Left renal cortex interstitium (tissue), 4 donors: ENCODE measurements around the gene PADI1. TPM values are rescaled to one million over a fixed set of nuclear protein-coding genes. Genes with fewer than 3 reads are reported as not detected.
"Not testable (repeated sequence)": the region's sequence is repeated elsewhere in the genome, so short reads cannot be mapped to it uniquely, and the experiment has no call there.

Experiments used
- DNase-seq, 4 donors: peaks; one replicate each; pipeline ENCODE4 v3.0.0-alpha.2; 2013; ENCODE audit warnings: low read depth in 4 of 4, low spot score in 2 of 4, missing footprints in 1 of 4
- polyA plus RNA-seq, 4 donors: library from polyadenylated mRNA; unstranded; fragments of 120-200 nt; gene quantifications; one replicate each; pipeline ENCODE4 v1.2.1, GENCODE V29; 2013; ENCODE audit not compliant: insufficient read length in 4 of 4

PADI1 gene
- polyA plus RNA-seq, 4 donors: 0.03 to 0.06 (median 0.05) TPM; not detected in 1

DNA sequence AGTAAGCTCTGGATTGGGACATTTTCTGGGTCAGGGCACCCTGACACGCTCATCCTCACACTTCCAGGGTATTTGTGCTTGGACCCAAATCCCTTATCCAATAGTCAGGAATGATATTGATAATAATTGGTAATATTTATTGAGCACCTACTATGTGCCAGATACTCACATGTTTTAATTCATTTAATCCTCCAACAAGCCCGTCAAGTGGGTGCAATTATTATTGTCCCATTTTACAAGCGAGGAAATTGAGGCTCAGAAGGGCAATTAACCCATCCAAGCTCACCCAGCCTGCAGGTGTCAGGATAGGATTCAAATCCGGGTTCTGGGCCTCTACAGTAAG, 32.6 kb downstream of the PADI1 start:
- no peak for DNase-seq

DNA sequence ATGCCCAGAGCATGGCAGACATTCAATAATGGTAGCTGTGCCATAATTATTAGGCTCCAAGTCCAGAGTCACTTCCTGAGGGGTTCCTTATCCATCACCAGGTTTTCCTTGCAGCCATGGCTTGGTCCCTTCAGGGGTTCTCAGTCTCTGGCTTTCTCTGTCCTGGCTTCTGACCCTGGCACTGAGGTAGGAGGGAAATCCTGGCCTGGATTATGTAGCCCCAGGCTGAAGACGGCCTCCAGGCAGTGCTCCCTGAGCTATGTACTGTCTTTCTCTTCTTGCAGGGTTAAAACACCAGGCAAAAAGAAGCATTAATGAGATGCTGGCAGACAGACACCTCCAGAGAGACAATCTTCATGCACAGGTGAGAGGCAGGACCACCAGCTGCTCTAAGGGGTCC, 34.5 kb downstream of the PADI1 start:
- peak; percentile 55 to 86 (median 64) for DNase-seq

DNA sequence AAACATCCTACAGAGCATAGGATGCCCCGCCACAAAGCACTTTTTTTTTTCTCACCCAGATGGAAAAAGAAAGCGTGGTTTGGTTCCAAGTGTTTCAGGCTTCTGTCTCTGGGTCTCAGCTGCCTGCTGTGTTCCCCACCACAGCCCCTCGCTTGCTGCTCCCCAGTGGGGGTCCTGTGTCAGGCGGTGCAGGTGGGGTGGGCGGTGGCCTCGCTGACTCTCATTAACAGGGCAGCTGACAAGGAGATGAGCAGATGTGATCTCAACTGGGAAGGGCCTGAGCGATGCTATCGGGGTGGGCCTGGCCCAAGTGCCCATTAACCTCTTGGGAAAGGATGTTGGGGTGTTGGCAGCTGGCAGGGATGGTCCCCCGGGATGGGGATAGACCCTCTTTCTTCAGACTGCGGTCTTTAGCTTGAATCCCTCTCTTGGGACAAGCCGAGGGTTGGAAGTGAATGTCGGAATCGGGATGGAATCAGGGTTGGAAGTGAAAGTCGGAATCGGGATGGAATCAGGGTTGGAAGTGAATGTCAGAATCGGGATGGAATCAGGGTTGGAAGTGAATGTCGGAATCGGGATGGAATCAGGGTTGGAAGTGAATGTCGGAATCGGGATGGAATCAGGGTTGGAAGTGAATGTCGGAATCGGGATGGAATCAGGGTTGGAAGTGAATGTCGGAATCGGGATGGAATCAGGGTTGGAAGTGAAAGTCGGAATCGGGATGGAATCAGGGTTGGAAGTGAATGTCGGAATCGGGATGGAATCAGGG, 36.3 kb downstream of the PADI1 start:
- not testable (repeated sequence) for DNase-seq

DNA sequence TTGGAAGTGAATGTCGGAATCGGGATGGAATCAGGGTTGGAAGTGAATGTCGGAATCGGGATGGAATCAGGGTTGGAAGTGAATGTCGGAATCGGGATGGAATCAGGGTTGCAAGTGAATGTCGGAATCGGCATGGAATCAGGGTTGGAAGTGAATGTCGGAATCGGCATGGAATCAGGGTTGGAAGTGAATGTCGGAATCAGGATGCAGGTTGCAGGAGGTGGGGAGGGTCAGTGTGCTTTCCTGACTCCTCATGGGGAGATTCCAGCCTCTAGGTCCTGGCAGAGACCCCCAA, 36.8 kb downstream of the PADI1 start:
- not testable (repeated sequence) for DNase-seq

DNA sequence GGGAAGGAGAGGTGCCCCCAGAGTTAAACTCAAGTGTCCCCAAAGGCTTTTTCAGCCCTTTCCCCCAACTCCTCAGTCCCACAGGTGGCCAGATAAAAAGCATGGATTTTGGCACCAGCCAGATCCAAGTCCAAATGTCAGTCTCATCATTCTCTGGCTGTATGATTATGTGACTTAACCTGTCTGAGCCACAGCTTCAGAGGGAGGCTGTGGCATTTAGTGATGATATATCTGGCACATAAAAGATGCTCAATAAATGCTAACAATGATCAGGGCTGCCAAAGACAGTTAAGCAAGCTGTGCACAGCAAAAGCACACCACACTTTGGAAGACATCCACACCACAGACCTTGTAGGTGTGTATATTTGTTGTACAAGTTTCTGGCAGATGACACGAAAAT, 38.3 kb downstream of the PADI1 start:
- DNase-seq: no peak

DNA sequence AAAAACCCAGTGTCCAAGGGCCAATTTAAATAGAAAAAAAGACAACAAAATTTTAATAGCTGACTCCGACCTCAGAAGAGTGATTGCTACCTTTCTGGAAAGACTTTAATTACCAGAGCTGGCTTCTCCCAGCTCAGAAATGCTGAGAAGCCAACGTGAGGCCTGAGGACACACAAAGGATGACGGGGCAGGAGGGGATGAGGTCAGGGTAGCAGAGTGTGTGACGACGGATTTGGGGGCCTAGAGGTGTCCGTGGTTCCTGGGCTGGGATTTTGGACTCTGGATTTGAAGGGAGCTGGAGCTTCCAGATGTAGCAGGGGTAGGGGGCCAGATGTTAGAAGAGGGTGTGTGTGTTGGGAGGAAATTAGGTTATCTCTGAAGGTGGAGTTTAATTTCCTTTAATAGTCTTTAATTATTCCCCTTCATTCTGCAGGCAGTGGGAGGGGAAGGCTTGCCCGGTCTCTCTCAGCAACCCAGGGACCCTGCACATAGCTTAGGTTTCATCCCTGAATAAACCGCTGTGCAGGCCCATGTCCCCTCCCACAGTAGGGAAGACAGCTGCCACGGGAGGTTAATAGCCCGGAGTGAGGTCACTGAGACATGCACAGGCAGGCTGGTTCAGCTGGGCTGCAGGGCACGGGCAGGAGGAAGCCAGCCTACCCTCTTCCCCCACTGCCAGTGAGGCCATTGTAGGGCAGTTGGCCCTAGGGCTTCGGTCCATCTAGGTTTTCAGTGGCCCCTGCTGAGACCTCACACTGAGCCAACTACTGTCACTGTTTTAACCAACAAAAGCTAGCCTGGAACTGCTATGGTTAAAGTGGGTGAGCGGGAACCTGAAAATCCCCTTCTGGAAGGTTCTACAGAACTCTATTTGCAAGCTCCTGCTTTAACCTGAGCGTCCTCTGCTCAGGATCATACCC, 40.2 kb downstream of the PADI1 start:
- peak in 3 of 4 donors; percentile 42 to 67 (median 50) for DNase-seq

DNA sequence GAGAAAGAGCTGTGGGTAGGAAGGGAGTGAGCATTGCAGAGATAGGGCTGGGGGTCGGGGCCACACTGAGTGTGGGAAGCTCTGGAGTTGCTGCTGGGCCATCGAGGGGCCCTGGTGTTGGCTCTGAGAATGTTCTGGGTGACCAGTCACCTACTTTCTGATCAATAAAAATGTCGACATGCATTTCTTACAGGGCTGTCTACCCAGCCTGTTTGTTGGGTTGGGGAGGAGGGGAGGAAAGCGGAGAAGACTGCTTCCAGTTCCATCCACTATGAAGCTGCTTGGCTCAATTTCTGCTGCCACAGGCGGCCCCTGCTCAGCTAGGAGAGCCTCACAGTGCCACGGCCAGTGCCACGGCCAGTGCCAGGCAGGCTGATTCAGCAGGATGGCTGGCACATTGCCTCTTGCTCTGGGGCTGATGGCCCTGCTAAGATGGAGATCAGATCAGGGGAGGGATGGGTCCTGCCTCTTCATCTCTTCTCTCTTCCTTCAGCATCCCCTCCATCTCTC, 40.9 kb downstream of the PADI1 start:
- no peak for DNase-seq

DNA sequence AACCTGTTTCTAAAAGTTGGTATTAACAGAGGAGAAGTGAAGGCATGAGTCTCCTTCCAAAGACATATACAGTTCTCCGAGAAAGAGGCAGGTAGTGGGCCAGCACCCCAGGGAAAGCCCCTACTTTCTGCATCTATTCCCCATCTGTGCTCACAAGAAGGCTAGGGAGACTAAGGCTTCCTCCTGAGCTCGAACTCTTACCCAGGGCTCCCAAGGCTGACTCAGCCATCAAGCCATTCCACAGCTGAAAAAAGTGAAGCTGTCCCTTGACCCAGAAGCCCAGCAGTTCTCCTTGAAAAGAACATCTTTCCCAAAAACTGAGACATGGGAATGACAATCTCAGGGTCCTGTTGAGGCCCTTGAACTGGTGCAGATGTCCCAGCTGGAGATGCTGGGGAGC, 42.0 kb downstream of the PADI1 start:
- DNase-seq: no peak

DNA sequence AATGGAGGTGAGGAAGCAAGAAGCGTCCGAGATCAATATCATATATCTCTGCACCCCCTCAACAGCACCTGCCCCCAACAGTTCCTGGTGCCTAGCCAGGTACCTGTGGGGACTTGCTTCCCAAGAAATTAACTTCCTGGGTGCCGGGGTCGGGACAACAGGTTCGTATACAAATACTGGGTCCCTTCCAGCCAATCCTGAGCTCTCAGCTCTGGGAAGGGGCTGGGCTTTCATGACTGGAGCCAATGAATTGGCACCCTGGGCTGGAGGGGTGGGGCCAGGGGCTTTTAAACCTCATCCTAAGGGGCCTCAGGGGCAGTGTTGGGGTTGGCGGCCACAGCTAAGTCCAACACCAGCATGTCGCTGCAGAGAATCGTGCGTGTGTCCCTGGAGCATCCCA, 43.9 kb downstream of the PADI1 start, which contains the start of gene PADI3:
TSS of gene PADI3 (plus strand) at position 318 of the 400 bp plus-strand sequence. CDS start at position 358, 40 bp downstream.
- DNase-seq: no peak

DNA sequence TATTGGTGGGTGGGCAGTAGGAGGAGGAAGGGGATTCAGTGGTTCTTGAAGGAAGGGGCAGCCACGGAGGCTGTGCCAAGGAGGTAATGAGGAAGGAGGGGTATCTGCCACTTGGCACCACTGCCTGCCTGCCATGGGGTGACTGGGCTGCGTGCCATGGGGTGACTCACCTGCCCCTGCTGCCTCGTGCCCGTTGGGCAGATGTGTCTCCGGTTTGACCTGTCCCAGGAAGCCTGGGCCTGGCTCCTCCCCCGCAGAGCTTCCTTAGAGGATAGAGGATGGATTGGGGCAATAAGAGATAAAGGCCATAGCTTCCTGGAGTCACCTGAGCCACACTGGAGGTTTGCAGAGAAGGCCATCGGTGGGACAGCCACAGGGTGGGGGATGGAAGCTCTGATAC, 45.7 kb downstream of the PADI1 start:
- DNase-seq: no peak

DNA sequence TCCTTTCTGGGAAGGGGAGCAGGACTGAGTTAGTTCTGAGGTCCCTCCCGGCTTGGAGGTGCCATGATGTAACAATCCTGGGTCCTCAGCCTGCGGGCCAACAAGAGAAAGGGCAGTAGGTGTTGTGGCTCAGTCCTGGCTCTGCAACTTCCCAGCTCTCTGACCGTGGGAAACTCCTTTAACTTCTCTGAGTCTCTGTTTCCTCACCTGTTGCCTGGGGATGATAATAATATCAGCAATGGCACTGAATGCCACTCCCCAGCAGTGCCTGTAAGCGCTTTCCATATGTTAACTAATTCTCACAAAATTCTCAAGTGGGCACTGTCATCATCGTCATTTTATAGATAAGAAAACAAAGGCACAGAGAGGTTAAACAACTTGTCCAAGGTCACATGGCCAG, 46.3 kb downstream of the PADI1 start:
- no peak for DNase-seq

DNA sequence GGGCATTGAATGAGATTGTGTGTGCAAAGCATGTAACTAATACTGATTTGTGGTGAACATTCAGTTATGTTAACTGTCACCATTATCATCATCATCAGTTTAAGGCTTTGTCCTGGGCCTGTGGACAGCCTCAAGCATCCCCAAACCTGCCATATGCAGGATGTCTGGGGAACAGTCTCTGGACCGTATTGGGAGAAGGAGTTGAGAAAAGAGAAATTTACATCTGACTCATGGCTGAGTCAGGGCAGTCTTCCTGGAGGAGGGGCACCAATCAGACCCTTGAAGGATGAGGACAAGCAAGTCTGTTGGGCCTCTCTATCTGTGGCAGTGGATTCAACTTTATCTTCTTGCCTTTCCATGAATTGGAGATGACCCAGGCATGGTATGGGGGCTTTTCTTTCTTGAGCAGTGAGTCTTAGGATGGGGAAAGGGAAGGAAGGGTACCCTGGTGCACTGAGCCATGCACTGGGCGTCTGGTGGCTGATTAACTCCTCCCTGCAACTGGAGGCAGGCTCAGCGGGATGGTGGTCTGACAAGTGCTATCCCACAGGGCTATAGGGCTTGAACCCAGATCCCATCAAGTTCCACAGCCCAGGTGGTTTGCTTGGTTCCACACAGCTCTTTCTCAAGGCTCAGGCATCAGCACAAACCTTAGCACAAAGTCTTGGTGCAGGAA, 46.9 kb downstream of the PADI1 start:
- DNase-seq: no peak

DNA sequence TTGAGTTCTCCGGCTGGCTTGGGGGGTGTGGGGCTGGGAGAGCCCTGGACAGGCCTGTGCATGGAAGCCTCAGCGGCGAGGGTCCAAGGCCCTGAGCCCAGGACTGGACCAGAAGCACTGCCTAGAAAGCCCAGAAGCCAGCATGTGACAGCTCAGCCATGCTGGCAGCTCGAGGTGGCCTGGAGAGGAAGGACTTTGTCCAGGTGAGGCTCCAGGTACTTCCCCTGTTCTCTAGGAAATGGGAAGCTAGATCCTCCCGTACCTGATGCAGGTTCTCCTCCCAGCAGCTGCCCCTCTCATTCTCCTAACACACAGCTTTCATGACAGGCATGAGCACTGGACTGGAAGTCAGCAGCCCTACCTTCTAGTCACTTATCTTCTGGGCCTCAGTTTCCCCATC, 50.4 kb downstream of the PADI1 start:
- DNase-seq: no peak

DNA sequence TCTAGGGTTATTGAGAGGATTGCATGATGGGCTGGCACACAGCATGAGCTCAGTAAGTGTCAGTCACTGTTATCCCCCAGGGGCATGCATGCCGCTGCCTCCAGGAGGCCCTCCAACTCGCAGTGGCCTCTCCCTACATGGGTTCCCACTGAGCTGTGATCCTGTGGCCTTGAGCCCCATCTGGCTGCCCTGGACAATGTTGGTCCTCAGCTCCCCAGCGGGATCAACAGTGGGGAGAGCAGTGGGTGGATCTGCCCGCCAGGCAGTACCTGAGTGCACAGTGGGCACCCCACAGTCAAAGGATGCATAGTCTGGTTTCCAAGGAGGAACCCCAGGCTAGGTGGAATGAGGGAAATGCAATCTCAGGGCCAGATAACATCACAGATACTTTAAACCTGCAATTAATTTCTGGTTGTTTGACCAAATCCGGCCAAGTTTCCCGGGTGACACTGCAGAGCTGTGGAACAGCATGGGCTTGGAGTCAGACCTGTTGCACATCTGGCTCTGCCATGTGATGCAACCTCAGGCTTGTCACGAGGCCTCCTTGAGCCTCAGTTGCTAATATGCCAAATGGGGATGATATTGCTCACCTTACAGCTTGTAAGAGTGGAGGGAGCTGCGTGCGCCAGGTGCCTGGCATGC, 53.3 kb downstream of the PADI1 start:
- no peak for DNase-seq

DNA sequence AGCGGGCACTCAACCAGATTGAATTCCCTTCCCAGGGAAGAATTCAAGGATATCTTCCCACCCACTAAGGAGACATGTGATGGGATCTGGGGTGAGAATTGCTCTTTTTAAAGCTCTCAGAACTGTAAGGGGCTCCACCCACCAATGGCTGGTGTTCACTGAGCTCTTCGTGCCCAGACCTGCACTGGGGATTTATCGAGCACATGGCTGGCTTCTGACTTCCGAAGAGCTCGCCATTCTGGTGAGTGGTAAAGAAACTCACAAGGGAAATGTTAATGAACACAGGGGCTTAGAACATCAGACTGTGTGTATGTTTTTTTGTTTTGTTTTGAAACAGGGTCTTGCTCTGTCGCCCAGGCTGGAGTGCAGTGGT, 53.8 kb downstream of the PADI1 start:
- no peak for DNase-seq

DNA sequence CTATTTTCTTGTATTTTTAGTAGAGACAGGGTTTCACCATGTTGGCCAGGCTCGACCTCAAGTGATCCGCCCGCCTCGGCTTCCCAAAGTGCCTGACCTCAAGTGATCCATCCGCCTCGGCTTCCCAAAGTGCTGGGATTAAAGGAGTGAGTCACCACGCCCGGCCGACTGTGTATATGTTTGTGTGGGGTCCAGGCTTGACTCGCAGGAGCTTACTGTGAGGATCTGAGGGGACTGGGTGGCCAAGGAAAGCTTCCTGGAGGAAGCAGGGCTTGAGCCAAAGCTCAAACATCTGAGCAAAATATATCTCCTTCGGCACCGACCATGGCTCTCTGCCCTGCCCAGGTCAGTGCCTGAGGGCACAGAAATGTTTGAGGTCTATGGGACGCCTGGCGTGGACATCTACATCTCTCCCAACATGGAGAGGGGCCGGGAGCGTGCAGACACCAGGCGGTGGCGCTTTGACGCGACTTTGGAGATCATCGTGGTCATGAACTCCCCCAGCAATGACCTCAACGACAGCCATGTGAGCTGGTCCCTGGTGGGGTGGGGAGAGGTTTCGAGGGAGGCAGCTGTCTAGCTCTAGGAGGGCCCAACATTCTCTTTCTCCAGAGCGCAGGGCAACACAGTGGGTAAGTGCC, 54.4 kb downstream of the PADI1 start:
- DNase-seq: no peak

DNA sequence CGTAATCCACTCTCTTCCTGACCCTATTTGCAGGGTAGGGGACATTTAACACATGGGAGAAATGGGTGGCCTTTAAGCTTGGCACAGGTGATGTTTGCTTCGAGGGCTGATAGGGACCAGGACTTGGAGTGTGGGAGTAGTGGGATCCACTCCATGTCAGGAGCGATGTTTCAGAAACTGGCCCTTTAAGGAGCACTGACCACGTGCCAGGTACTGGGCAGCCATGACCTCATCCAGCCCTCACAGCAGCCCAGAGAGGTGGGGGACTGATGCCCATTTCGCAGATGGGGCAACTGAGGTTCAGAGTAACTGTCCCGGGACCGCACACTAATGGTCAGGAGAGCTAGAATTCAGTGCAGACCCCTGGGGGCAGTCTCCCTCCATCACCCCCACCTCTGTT, 55.3 kb downstream of the PADI1 start:
- DNase-seq: no peak

DNA sequence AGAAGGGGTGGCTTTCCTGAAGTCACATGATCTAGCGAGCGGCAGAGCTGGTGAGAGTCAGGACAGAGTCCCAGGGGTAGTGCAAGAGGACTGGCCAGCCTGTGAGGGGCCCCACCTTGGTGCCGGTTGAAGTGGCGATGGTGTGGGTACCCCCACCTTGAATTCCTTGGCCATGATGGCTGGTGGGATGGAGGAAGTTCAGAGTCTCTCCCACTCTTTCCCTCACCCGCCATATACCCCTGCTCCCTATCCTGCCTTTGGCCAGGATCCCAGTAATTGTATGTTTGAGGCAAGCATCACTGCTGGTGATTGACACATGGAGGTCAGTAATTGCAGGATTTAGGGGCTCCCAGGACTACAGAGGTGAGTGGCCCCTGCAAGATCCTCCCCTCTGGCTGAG, 55.8 kb downstream of the PADI1 start:
- no peak for DNase-seq

DNA sequence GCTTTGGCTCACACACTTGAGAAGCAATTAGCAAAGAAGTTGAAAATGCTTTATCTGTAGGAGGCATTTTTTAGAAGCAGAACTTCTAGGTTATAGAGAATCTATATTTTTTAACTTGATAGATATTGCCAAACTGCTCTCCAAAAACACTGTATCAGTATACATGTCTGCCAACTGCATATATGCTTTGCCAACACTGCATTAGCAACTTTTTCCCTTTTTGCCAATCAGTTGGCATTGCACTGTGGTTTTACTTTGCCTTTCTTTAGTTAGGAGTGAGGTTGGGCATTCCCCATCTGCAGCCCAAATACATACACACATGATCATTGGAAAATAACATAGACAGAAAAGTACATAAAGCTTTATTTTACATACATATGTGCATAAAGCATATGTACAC, 59.0 kb downstream of the PADI1 start:
- no peak for DNase-seq

DNA sequence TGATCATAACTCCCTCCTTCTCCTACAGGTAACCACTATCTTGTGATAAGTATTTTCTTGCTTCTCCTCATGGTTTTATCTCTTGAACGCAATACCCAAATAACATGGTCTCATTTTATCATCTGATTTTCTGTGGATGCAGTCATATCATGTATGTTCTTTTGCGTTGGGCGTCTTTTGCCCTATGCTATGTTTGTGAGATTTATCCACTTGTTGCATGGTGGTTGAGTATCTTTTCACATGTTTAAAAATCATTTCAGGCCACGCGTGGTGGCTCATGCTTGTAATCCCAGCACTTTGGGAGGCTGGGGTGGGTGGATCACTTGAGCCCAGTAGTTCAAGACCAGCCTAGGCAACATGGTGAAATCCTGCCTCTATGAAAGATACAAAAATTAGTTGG, 59.5 kb downstream of the PADI1 start:
- DNase-seq: no peak
